ENCODE measurements around the gene ZSWIM5. TPM values are rescaled to one million over a fixed set of nuclear protein-coding genes. Genes with fewer than 3 reads are reported as not detected.
"Not testable (repeated sequence)": the region's sequence is repeated elsewhere in the genome, so short reads cannot be mapped to it uniquely, and the experiment has no call there.

The ZSWIM5 gene
- total RNA-seq, 1 donor from 2014 or later = 0.75 TPM

- not testable (repeated sequence) for DNase-seq (ENCODE audit: low read depth)
Observed at GRCh38 chr1:45094371-45094770, 112.0 kb downstream of the ZSWIM5 start.

GRCh38 chr1:45093334-45093733 is 113.1 kb downstream of the ZSWIM5 start:
- no peak for DNase-seq (ENCODE audit: low read depth)

- no peak for DNase-seq (ENCODE audit: low read depth)
Observed at GRCh38 chr1:45089711-45090110, 116.7 kb downstream of the ZSWIM5 start.

- no peak for DNase-seq (ENCODE audit: low read depth)
Observed at GRCh38 chr1:45084562-45084961, 121.8 kb downstream of the ZSWIM5 start.

DNA sequence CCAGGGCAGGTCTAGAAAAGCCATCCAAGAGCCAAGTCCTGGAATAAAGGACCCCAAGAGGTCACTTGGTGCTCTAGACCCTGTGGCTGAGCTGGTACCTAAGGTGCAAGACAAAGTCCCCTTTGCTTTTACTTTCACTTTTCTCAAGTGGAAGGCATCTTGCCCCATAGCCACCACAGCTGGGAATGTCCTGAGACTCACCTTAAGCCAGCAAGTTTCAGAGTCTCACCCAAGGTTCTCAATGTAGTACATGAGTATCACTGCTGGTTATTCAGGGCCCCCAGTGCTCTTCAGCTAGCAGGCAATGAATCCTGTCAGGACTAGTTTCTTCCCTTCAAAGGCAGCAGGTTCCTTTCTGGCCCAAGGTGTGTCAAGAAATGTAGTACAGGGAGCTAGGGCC is 126.9 kb downstream of the ZSWIM5 start:
- no peak for DNase-seq (ENCODE audit: low read depth)

DNA sequence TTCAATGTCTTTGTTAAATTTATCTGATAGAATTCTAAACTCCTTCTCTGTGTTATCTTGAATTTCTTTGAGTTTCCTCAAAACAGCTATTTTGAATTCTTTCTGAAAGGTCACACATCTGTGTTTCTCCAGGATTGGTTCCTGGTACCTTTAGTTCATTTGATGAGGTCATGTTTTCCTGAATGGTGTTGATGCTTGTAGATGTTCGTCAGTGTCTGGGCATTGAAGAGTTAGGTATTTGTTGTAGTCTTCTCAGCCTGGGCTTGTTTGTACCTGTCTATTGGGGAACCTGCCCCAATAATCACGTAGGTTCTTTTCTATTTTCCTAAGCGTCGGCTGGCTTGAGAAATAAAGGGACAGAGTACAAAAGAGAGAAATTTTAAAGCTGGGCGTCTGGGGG is 129.4 kb downstream of the ZSWIM5 start:
- DNase-seq (ENCODE audit: low read depth) = not testable (repeated sequence)

- DNase-seq (ENCODE audit: low read depth) = no peak
Observed at GRCh38 chr1:45071567-45071966, 134.8 kb downstream of the ZSWIM5 start.

DNA sequence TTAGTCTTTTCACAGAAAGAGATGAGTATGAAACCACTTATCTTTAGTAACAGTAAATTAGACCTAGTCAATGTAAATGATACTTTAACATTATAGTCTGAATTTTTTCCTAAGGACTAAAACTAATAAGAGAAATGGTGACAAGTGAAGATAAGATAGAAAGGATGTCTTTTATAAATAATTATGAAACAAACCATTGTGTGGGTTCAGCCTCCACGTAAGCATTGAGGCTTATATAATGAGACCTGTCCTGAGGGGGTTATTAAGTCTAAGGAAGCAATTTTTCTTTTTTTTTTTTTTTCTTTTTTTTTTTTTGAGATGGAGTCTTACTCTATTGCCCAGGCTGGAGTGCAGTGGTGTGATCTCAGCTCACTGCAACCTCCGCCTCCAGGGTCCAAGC is 138.6 kb downstream of the ZSWIM5 start:
- DNase-seq (ENCODE audit: low read depth) = no peak

DNA sequence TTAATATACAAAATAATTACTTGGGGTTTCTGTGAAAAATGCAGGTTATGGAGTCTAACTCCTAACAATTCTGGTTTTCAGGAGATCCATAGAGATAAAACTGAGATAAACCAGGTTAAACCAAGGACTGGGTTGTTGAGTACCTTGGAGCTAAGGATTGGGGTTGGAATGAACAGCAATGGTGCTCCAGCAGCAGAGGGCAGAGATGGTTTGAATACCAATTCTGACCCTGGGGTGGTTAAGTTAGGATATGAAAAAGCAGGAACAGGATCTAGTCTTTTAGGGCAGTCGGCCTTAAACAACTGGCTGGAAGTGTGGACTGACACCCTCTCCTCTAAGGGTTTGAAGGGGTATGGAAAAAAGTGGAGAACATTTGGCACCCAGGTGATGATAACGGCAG is 141.3 kb downstream of the ZSWIM5 start:
- DNase-seq (ENCODE audit: low read depth) = no peak

DNA sequence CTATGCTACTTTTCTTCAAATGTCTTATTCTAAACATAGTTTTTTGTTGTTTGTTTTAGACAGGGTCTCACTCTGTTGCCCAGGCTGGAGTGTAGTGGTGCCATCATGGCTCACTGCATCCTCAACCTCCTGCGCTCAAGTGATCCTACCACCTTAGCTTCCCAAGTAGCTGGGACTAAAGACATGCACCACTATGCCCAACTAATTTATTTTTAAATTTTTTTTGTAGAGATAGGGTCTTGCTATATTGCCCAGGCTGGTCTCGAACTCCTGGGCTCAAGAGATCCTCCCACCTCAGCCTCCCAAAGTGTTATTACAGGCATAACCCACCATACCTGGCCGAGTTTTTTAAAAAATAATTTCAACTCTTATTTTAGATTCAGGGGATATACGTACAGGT is 143.9 kb downstream of the ZSWIM5 start:
- DNase-seq (ENCODE audit: low read depth) = not testable (repeated sequence)

- DNase-seq (ENCODE audit: low read depth) = no peak
Observed at GRCh38 chr1:45059829-45060228, 146.6 kb downstream of the ZSWIM5 start.

DNA sequence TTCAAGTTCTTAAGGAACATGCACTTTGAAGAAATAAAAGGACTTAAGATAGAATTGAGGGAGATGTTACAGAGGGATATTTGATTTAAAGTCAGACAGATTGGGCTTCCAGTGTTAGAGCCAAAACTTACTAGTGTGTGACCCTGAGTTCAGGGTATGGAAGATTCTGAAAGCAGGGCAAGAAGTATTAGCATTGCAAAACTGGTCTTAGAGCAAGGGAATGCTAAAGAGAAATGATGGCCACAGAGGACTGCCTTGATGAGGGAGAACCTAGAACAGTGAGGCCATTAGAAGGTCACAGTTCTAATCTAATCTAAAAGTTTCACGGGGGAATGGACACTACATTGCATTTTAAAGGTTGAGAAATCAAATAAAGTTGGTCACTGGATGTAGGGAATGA is 148.9 kb downstream of the ZSWIM5 start:
- DNase-seq (ENCODE audit: low read depth) = no peak

DNA sequence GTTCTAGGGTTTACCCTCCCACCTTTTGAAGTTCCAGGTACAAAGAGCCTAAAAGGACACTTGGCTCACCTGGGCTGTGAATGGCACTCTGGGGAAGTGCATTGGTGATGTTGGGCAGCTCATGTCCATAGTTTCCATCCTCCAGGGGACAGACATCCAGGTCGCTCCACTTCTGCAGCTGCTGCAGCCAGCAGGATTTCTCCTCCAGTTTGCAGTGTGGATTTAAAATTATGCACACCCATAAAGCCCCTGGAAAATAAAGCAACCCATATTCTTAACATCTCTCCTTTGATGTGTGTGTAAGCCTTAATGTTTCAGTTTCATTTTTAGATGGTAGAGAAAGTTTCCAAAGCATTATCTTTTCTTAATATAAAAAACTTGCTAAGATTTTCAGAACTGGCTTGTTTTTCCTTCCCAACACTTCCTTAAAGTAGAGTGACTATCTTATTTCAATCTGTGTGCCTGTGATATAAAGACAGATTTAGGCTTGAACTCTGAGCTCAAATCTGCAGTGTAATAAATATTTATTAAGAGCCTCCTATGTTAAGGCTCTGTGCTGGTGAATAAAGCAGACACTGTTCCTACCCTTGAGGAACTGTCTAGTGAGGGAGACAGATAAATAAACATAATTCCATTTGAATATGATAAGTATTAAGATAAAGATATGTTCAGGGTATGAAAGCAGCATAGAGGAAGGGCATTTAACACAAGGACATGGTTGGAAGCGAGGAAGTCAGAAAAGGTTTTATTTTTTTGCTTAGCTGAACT is 155.2 kb downstream of the ZSWIM5 start:
- no peak for DNase-seq (ENCODE audit: low read depth)

DNA sequence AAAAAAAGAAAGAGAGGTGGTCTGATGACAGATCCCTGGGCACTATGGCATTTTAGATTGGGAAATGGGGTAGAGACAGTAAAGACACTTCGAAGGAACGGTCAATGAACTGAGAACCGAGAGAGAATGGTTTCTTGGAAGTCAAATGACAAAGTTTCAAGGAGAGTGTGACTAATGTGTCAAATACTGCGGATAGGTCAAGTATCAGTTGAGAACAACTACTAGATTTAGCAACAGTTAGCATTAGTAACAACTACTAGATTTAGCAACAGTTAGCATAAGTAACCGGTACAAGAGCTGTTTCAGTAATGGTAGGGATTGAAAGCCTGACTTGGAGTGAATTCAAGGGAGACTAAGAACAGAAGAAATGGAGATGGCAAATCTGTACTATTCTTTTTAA is 159.4 kb downstream of the ZSWIM5 start:
- DNase-seq (ENCODE audit: low read depth) = no peak

GRCh38 chr1:45044916-45045315 is 161.5 kb downstream of the ZSWIM5 start:
- DNase-seq (ENCODE audit: low read depth) = no peak

- no peak for DNase-seq (ENCODE audit: low read depth)
Observed at GRCh38 chr1:45043094-45043493, 163.3 kb downstream of the ZSWIM5 start.

DNA sequence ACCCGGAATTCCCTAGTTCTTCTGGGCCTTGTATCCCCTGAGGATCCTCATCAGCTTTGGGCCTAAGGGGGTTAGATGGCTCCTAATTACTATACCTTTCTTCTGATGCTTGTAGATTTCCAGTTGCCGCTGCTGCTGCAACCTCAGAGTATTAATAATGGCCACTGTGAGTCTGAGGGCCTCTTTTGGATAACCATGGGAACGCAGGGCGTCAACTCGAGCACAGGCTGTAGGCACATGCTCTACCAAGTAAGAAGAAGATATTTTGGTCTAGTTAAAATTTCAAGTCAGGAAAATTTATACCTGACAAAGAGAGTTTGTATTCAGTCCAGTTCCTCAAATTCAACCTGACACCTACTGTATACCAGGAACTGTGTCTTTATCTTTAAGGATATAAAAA is 166.1 kb downstream of the ZSWIM5 start:
- DNase-seq (ENCODE audit: low read depth) = no peak

- no peak for DNase-seq (ENCODE audit: low read depth)
Observed at GRCh38 chr1:45038661-45039364, 167.6 kb downstream of the ZSWIM5 start.

GRCh38 chr1:45038240-45038639 is 168.2 kb downstream of the ZSWIM5 start:
- no peak for DNase-seq (ENCODE audit: low read depth)

DNA sequence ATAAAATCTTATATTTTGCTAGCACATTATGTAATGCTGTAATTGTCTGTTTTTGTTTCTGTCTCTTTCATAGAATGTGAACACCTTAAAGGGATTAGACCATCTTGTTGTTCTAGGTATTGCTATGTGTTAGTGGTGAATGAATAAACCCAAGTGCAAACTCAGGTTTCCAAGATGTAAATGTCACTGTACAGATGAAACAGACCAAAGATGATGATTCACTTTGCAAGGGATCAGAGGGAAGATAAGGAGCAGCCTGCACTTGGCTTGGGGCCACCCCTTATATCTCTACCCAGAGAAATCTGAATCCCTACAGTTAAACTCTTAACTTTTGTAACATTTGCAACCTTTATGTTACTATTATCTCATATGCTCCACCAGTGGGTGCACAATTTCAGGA is 168.9 kb downstream of the ZSWIM5 start:
- DNase-seq (ENCODE audit: low read depth) = no peak

GRCh38 chr1:45035631-45036301 is 170.6 kb downstream of the ZSWIM5 start:
- DNase-seq (ENCODE audit: low read depth) = no peak

DNA sequence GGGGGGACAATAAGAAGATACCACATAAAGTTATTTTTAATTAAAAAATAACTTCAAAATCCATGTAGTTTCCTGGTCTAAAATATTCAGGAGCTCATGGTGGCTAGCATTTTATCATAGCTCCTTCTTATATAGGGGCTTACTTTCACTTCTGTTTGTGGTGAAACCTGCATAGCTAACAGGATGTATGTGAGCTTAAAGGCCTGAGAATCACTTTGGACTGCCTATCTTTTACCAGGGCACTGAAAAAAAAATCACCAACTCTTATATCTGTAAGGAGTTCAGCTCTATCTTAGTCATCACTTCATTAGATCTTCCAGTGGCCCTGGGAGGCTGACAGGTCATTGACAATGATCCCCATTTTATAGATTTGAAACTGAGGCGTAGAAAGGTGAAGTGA is 173.0 kb downstream of the ZSWIM5 start:
- DNase-seq (ENCODE audit: low read depth) = no peak

GRCh38 chr1:45032837-45033236 is 173.6 kb downstream of the ZSWIM5 start:
- DNase-seq (ENCODE audit: low read depth) = no peak

Data from renal cortical epithelial cell (primary cell).